ENCODE measurements around the gene TTBK1.

Gene TTBK1

GRCh38 chr6:43223175-43223574, 20.1 kb upstream of the TTBK1 start:
- no peak for DNase-seq (ENCODE audit: low read depth)

GRCh38 chr6:43226192-43226851, 17.0 kb upstream of the TTBK1 start:
- no peak for DNase-seq (ENCODE audit: low read depth)

DNA sequence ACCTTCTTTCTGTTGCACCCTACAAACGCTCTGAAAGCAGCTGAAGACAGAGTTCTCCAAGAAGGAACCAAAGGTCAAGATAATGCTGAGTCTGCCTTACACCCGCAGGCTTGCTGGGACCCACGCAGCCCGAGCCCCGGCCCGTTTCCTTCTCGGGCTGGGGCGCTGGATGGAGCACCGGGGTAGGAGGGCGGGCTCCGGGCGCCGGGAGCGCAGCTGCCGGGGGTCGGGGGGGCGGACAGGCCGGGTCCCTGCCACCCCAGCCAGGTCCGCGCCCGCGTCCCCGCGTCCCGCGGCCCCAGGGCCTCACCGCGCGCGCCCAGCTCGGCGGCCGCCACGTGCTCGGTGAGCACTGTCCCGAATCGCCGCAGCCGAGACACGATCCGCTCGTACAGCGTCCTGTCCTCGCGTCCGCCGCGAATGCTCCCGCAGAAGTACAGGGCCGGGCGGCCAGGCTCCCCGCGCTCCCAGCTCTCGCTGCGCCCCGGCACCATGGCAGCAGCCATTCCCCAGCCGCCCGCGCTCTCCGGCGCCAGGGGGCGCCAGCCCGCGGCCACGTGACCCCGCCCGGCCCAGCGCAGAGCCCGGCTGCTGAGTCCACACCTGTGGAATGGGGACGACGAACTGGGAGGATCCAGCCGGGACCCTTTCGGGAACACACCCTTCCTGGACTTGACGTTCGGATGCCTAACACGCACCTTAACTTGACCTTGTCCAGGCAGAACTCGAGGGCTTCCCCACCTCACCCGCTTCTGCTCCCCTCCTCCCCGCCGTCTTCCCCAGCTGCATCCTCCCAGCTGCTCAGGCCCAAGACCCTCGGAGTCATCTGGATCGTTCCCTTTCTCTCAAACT, 14.1 kb upstream of the TTBK1 start, which contains the start of gene DNPH1:
DNPH1 (minus strand) TSS at position 531 of the 852 bp plus-strand sequence; CDS start at position 506, 25 bp downstream.
- DNase-seq (ENCODE audit: low read depth) = peak; percentile 74

- no peak for DNase-seq (ENCODE audit: low read depth)
These were observed 13.3 kb upstream of the TTBK1 start for GRCh38 chr6:43229803-43230620.

DNA sequence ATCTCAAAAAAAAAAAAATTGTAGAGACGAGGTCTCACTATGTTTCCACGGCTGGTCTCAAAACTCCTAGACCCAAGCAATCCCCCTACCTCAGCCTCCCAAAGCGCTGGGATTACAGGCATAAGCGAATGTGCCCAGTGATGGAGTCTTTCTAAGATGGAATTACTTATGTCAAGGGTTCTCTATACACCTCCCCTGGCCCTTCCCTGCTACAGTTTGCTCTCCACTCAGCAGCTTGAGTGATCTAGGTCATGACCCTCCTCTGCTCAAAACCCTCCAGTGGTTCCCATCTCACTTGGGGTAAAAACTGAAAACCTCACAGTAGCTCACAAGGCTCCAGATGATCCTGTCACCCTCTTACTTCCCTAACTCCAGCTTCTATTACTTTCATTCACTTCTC, 12.2 kb upstream of the TTBK1 start:
- no peak for DNase-seq (ENCODE audit: low read depth)

DNA sequence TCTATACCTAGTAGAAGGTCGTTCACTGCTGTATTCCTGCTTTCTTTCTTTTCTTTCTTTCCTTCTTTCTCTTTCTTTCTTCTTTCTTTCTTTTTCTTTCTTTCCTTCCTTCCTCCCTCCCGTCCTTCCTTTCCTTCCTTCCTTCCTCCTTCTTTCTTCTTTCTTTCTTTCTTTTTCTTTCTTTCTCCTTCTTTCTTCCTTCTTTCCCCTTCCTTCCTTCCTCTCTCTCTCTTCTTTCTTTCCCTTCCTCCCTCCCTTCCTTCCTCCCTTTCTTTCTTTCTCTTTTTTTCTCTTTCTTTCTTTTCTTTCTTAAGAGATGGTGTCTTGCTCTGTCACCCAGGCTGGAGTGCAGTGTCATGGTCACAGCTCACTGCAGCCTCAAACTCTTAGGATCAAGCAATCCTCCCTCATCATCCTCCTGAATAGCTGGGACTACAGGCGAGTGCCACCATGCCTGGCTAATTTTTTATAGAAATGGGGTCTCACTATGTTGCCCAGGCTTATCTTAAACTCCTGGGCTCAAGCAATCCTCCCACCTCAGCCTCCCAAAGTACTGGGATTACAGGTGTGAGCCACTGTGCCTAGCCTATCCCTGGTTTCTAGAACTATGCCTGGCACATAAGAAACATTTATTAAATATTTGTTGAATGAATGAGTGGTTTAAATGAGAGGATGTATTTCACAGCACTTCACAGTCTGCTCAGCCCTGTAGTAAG, 11.4 kb upstream of the TTBK1 start:
- DNase-seq (ENCODE audit: low read depth) = no peak

DNA sequence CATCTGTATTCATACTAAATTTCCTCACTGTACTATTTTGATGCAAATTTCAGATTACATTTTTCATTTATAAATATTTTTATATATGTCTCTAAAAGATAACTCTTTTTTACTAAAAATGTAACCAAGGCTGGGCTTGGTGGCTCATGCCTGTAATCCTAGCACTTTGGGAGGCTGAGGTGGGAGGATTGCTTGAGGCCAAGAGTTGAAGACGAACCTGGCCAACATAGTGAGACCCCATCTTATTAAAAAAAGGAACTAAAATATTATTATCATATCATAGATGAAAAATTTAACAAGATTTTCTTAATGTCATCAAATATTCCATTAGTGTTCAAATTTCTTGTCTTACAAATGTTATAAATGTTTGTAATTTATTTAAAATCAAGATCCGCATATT, 7.4 kb upstream of the TTBK1 start:
- no peak for DNase-seq (ENCODE audit: low read depth)

DNA sequence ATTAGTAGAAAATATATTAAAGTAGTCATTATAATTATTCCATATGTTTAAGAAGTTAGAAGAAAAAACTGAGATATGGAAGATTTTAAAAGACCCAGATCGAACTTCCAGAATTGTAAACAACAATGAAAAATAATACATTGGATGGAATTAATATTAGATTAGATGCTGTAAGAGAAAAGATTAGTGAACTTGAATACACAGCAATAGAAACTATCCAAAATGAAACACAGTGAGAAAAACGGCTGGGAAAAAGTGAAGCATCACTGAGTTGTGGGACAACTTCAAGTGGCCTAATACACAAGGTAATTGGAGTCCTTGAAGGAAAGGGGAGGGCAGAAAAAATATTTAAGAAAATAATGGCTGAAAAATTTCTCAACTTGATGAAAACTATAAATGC, 4.2 kb upstream of the TTBK1 start:
- DNase-seq (ENCODE audit: low read depth) = no peak

- no peak for DNase-seq (ENCODE audit: low read depth)
These were observed 2.3 kb upstream of the TTBK1 start for GRCh38 chr6:43240950-43241349.

DNA sequence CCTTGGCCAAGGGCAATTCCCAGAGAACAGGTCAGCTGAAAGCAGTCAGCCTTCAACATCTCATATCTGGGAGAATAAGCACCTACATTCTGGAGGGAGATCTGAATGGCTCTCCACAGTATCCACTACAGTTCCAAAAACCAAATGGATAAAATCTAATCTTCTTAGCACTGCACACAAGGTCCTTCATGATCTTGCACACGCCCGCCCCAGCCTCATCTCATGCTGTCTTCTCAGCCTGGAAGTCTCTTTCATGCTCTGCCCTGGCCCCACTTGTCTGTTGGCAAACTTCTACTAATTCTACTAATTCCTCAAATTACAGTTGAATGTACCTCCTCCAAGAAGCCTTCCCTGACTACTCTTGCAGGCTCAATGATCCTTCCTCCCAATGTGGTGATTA, 1.8 kb upstream of the TTBK1 start:
- DNase-seq (ENCODE audit: low read depth) = no peak

DNA sequence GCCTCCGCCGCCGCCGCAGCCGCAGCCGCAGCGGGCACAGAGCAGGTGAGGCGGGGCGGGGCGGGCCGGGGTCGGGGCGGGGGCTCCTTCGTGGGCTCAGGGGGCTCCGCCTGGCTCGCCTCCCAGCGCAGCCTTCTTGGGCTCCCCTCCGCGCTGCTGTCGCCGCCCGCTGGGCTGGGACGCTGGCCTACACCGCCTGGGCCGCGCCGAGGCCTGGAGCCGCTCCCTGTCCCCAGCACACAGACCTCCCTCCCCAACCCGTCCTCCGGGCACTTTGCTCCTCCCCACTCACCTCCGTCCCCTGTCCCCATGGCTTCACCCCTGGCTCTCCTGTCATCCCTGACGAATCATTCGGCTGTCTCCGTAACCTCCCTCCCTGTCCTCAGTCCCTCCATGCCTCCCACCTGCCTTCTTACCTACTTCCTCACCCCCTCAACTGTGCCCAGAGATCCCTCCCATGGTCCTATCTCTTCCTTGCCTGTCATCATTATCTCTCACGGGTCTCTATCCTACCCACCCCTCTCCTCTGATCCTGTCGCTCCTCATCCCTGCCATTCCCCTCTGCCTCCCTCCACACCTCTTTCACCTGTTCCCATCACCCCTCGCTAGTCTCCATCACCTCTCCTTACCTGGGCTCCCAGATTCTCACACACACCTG, 512 bp downstream of the TTBK1 start:
- no peak for DNase-seq (ENCODE audit: low read depth)

- DNase-seq (ENCODE audit: low read depth) = no peak
These were observed 3.2 kb downstream of the TTBK1 start for GRCh38 chr6:43246301-43247113.

- peak; percentile 68 for DNase-seq (ENCODE audit: low read depth)
These were observed 4.1 kb downstream of the TTBK1 start for GRCh38 chr6:43247114-43247999.

DNA sequence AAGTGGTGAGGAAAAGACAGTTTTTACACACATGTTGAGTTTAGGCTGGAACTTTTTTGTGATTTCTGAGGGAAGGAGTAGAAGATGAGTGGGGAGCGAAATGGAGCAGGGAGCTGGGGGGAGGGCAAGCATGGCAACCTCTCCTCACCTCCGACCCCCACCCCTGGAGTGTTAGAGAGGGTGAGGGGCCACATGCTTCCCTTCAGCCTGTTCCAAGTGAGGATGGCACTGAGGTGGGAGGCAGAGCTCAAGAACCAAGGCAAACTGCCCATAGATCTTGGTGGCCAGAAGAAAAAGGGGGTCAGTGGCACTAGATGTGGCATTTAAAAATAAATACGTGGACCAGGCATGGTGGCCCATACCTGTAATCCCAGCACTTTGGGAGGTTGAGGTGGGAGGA, 4.8 kb downstream of the TTBK1 start:
- DNase-seq (ENCODE audit: low read depth) = no peak

GRCh38 chr6:43248791-43249190, 5.5 kb downstream of the TTBK1 start:
- DNase-seq (ENCODE audit: low read depth) = no peak

DNA sequence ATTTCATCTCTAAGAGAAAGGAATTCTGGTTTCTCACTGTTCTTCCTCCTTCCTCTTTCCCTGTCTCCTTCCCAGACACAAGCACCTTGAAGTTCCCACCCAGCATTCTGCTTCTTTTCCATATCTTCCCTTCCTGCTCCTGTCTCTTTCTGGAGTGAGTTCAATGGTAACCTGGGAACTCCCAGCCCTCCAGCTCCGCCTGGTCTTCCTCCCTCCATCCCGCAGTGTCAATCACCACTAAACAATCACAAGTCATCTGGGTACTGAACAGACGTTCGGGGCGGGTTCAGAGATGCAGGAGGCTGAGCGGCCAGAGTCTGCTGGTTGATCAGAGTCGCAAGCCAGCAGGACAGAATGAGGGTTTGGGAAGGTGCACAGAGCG, 7.7 kb downstream of the TTBK1 start:
- DNase-seq (ENCODE audit: low read depth) = no peak

DNA sequence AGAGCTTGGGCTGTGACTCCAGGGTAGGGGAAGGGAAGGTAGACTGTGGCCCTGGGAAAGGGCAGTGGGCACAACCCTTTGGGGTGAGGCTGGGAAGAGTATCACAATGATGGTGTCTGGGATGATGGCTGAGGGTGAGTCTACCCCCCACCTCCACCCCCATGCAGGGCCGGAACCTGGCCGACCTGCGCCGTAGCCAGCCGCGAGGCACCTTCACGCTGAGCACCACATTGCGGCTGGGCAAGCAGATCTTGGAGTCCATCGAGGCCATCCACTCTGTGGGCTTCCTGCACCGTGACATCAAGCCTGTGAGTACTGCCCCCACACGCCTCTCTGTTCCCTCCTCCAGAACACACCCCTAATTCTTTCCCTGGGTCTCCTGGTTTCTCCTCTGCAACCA, 10.1 kb downstream of the TTBK1 start:
- DNase-seq (ENCODE audit: low read depth) = no peak

- no peak for DNase-seq (ENCODE audit: low read depth)
These were observed 11.0 kb downstream of the TTBK1 start for GRCh38 chr6:43254138-43254817.

DNA sequence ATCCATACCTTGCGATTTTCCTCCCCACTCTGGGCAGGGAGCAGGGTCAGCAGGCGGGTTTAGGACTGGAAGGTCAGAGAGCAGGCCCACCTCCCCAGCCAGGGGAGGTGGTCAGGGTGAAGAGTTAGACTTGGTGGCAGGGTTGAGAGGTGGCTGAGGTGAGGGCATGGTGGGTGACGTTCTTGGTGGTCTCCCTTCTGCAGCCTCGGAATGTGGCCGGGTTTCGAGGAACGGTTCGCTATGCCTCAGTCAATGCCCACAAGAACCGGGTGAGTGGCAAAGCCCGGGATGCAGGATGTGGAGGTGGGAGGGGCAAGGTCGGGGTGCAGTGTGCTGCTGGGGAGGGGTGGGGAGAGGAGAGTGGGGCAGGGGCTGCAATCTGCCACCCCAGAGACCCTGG, 11.6 kb downstream of the TTBK1 start:
- DNase-seq (ENCODE audit: low read depth) = no peak
